Fibroblast of the aortic adventitia (primary cell): ENCODE data around the gene PLB1. TPM values are rescaled to one million over a fixed set of nuclear protein-coding genes. Genes with fewer than 3 reads are reported as not detected.
A peak's percentile ranks its signal among the peaks of the same experiment; 100 is the strongest.
"Not testable (repeated sequence)": the region's sequence is repeated elsewhere in the genome, so short reads cannot be mapped to it uniquely, and the experiment has no call there.

Source experiments
- DNase-seq: peaks from one replicate; pipeline ENCODE4 v3.0.0-alpha.2; 2010; ENCODE audit warnings: low read depth
- H3K4me3 ChIP-seq: 2 replicates; pipeline ENCODE4 v1.5.1; 2011; ENCODE audit warnings: low read depth, mild to moderate bottlenecking, control low read depth, low read length, moderate library complexity
- total RNA-seq: library from RNA; depleted of rRNA; stranded (reverse); fragments of >200 nt; gene quantifications from 2 replicates; pipeline ENCODE4 v1.2.3, GENCODE V29; 2012; ENCODE audit warnings: low replicate concordance
- TF ChIP-seq, protein P1 (sequence below): IDR thresholded peaks from 2 replicates; pipeline ENCODE4 v1.5.1; 2011; ENCODE audit warnings: mild to moderate bottlenecking, low read length, control low read depth, inconsistent platforms; ENCODE audit not compliant: insufficient read depth

Gene PLB1
- total RNA-seq, 1 donor = 2.7 TPM

DNA sequence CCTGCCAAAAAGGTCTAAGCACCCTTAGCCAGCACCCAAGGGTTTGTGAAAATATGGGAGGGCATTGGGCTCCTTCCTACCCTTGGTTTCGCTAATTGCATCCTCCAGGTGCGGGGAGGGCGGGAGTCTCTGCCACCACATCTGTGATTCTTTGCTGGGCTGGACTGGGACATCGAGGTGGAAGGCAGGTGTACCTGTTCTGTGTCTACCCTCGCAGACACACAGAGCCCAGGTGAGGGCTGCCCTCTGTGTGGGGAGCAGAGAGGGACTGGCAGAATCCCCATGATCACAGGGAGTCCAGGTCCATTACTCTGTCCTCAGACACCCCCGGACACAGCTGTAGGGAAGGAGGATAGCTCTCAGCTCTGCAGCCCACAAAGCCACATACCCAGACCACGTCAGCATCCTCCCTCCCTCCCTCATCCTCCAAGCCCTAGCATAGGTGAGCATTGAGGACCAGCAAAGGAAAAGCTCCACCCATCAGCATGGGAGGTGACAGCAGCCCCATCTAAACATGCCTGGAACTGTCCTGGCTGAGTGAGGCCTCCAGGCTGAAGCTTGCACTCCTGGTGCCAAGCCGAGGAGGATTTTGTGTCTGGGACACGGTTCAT is 49.8 kb downstream of the PLB1 start:
- no peak overlapping the region for H3K4me3 ChIP-seq
- DNase-seq = no peak
- TF ChIP-seq, protein P1, sequence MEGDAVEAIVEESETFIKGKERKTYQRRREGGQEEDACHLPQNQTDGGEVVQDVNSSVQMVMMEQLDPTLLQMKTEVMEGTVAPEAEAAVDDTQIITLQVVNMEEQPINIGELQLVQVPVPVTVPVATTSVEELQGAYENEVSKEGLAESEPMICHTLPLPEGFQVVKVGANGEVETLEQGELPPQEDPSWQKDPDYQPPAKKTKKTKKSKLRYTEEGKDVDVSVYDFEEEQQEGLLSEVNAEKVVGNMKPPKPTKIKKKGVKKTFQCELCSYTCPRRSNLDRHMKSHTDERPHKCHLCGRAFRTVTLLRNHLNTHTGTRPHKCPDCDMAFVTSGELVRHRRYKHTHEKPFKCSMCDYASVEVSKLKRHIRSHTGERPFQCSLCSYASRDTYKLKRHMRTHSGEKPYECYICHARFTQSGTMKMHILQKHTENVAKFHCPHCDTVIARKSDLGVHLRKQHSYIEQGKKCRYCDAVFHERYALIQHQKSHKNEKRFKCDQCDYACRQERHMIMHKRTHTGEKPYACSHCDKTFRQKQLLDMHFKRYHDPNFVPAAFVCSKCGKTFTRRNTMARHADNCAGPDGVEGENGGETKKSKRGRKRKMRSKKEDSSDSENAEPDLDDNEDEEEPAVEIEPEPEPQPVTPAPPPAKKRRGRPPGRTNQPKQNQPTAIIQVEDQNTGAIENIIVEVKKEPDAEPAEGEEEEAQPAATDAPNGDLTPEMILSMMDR = no peak

DNA sequence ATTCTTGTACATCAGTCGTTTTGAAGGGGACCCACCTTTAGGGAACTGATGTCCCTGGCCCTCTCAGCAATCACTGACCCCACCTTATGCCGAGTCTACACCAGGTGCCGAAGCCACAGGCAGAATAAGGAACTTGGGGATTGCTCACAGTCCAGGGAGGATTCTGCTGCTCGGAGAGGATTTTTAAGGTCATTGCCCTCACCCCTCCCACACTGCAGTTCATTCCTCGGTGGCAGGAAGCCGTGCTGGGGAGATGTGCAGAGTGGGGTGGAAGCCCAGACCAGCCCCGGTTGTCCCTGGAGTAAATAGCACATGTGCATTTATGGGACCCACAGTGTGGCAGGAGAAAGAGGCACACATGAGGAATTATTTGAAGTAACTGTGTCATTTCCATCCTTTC is 50.4 kb downstream of the PLB1 start:
- TF ChIP-seq, protein P1 = no peak
- DNase-seq = no peak
- no peak overlapping the region for H3K4me3 ChIP-seq

DNA sequence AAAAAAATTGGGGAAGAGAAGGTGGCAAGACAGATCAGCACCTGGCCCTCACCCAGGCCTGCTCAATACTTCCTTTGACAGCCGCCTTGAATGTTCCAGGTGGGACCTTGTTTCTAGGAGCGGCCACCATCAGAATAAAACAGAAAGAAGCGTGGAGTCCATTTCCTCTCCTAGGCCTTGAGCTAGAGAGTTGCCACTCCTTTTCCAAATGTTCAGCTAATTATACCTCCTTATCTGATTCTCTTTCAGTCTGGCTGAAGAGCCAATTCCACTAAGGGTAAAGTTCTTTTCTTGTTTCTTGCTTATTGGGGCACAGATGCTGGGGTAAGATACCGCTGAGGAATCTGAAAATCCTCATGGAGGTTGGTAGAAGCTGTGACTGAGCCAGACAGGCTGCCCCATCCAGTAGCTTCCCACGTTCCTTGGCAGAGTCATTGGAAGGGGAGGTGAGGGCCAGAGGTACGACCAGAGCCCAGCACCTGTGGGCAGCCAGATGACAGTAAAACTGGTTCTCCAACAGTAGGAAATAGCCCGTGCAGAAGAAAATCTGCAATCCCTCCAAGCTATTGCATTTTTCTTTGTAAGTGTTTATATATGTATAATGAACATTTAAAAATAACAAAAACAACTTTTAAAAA is 51.5 kb downstream of the PLB1 start:
- DNase-seq = no peak
- H3K4me3 ChIP-seq = no peak overlapping the region
- TF ChIP-seq, protein P1 = no peak

DNA sequence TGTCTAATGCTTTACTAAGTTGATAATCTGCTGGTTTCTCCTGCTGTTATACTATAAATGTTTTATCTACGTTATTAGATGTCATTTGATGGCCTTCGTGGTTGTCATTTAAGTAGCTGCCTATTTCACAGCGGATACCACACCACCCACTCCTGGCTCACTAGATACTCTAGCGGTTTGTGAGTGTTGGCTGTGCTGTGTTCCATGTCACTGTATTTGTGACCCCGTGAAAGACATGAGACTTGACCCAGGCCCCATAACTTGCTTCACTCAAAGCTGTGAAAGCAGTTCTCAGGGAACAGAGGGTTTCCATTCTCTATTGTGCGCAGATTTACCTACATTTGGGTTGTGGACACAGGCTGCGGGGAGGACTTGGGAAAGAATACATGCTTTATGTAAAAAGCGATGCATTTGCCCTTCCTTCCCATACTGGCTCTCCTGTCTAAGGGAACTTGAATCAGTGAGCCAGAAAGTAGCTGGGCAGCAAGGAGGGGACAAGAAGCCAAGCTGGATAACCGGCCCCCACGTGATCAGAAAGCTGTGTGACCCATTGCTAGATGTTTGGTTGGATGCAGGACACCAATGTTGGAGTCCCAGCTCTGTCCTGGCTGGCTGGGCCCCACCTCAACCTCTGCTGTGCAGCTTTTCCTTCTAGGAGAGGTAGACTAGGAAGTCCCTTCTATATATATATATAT is 52.2 kb downstream of the PLB1 start:
- TF ChIP-seq, protein P1 = no peak
- DNase-seq = no peak
- no peak overlapping the region for H3K4me3 ChIP-seq

DNA sequence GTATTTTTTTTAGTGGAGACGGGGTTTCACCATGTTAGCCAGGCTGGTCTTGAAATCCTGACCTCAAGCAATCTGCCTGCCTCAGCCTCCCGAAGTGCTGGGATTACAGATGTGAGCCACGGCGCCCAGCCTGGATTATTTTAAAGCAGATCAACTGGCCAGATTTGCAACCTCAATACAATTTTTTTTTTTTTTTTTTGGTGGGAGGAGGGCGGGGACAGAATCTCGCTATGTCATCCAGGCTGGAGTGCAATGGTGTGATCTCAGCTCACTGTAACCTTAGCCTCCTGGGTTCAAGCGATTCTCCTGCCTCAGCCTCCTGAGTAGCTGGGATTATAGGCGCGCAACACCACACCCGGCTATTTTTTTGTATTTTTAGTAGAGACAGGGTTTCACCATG is 54.5 kb downstream of the PLB1 start:
- not testable (repeated sequence) for H3K4me3 ChIP-seq, DNase-seq

DNA sequence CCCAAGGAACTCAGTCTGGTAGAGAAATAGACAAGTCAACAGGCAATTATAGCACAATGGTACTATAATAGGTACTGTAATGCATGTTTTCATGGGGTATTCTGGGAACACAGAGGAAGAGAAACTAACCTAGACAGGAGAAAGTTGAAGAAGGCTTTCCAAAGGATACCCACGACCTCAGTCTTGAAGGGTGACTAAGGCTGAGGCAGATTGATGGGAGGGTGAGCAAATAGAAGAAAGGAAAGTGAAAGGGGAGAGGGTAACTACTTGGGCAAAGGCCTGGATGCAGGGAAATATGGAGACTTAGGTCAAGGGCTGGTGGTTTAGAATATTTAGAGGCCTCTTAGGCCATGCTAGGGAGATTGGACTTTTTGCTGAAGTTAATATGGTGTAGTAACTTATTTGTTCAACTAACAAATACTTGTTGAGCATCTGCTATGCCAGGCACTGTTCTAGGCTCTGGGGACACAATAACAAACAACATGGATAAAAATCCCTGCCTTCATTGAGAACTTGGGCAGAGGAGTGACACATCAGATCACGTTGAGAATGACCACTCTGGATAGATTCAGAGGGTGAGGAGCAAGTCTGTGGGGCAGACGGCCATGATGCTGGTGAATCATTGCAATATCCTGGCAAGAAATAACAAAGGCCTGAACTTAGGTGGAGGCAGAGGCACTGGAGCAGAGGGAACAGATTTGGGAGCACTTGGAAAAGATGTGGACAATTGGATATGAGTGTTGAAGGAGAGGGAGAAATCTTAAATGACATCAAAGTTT is 56.4 kb downstream of the PLB1 start:
- TF ChIP-seq, protein P1 = no peak
- H3K4me3 ChIP-seq = no peak overlapping the region
- peak; percentile 67 for DNase-seq

DNA sequence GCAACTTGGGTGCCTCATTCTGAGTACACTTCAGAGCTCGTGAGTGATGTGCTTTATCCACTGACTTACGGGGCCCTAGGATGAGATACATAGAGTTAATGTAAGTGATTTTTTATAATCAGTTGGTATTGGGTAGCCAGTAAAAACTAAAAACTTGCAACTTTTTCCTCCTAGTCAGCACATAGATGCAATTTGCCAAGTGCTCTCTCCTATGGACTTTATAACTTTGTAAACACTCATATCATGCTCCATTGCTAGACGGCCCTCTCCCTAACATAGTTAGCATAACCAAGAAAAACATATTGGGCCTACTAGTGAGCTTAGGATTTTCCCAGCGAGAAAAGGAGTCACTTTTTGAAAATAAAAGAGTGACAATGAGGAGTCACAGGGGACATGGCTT is 60.4 kb downstream of the PLB1 start:
- no peak for DNase-seq
- TF ChIP-seq, protein P1 = no peak
- H3K4me3 ChIP-seq = no peak overlapping the region
